HG02642 (cell line): ENCODE data around the gene PRIM2.
A peak's percentile ranks its signal among the peaks of the same experiment; 100 is the strongest.
"Not testable (repeated sequence)": the region's sequence is repeated elsewhere in the genome, so short reads cannot be mapped to it uniquely, and the experiment has no call there.

ENCODE experiments used
- ATAC-seq: cut with Tn5 transposase; IDR thresholded peaks from one replicate; pipeline ENCODE4 v1.9.1; 2021; ENCODE audit warnings: mild to moderate bottlenecking; ENCODE audit not compliant: unreplicated experiment, poor library complexity

Gene PRIM2

DNA sequence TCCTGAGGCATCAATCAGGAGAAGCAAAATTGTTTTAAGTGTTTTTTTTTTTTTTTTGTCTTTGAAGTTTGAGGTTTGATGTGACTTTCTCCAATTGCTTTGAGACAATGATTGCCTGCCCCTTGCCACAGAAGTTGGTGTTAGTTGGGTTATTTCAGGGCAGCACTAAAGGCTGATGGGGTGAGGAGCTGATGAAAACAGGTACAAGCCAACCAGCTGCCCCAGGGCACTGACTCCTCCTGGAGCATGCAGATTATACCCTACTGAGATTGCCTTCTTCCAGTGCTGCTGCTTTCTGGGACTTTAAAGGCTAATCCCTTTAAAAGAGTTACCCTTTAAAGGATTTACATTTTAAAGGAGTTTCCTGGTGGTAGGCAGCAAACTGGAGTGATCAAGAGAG lies 172.5 kb downstream of the PRIM2 start:
- ATAC-seq = not testable (repeated sequence)

GRCh38 chr6:57491795-57492194 lies 174.4 kb downstream of the PRIM2 start:
- ATAC-seq = not testable (repeated sequence)

DNA sequence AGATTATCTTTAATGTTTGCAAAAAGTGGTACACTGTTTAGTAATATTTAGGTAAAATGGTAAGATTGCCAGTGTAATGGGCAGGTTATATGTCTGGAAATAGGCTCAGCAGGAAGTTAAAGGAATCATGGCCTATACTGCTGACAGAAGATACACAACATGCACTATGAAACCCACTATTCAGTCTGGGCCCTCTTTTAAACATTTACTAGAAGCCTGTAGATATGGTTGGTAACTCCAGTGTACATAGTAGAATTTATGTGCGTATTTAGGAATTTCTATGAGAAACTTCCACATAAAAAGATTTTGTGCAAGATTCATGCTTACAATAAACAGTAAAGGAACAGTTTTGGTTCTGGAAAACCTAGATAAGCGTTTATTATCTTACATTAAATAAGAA lies 178.8 kb downstream of the PRIM2 start:
- ATAC-seq = not testable (repeated sequence)

GRCh38 chr6:57500368-57501021 lies 183.1 kb downstream of the PRIM2 start:
- ATAC-seq = not testable (repeated sequence)

- not testable (repeated sequence) for ATAC-seq
Measured at GRCh38 chr6:57502387-57502786, 185.0 kb downstream of the PRIM2 start.

- ATAC-seq = not testable (repeated sequence)
Measured at GRCh38 chr6:57505251-57505650, 187.8 kb downstream of the PRIM2 start.

GRCh38 chr6:57510390-57510789 lies 193.0 kb downstream of the PRIM2 start:
- not testable (repeated sequence) for ATAC-seq

- not testable (repeated sequence) for ATAC-seq
Measured at GRCh38 chr6:57515171-57515570, 197.7 kb downstream of the PRIM2 start.

DNA sequence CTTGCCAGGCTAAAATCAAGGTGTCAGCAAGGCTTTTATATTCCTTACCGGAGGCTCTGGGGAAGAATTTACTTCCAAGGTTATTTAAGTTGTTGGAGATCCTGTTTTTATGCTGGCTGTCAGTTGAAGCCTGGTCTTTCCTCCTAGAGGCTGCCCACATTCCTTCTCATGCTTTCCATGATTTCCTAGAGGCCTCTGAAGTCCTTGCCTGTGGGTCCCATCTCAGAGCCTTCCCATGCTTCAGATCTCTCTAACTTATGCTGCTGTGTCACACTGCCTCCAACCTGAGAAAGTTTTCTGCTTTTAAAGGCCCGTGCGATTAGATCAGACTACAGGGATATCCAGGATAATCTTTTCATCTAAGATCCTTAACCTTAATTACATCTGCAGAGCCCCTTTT lies 198.4 kb downstream of the PRIM2 start:
- not testable (repeated sequence) for ATAC-seq

- not testable (repeated sequence) for ATAC-seq
Measured at GRCh38 chr6:57516776-57517175, 199.3 kb downstream of the PRIM2 start.

DNA sequence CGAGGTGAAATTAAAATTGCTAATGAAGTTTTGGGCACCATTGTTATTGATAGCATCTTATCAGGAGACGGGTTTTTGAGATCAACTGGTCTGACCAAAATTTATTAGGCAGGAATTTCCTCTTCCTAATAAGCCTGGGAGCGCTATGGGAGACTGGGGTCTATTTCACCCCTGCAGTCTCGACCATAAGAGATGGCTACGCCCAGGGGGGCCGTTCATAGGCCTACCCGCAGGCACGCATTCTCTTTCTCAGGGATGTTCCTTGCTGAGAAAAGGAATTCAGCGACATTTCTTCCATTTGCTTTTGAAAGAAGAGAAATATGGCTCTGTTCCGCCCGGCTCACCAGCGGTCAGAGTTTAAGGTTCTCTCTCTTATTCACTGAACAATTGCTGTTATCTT lies 201.8 kb downstream of the PRIM2 start:
- ATAC-seq = not testable (repeated sequence)

GRCh38 chr6:57521085-57521484 lies 203.7 kb downstream of the PRIM2 start:
- ATAC-seq = not testable (repeated sequence)

- not testable (repeated sequence) for ATAC-seq
Measured at GRCh38 chr6:57523221-57523620, 205.8 kb downstream of the PRIM2 start.

DNA sequence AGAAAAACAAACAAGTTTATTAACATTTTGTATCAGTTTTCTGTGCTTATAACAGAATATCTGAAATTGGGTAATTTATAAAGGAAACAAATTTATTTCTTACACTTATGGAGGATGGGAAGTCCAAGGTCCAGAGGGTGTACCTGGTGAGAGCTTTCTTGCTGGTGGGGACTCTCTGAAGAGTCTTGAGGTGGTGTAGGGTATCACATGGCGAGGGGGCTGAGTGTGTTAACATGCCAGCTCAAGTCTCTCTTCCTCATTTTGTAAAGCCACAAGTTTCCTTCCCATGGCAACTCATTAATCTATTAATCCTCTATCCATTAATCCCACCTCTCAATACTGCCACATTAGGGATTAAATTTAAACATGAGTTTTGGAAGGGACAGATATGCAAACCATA lies 212.3 kb downstream of the PRIM2 start:
- not testable (repeated sequence) for ATAC-seq

GRCh38 chr6:57532660-57533059 lies 215.2 kb downstream of the PRIM2 start:
- not testable (repeated sequence) for ATAC-seq

DNA sequence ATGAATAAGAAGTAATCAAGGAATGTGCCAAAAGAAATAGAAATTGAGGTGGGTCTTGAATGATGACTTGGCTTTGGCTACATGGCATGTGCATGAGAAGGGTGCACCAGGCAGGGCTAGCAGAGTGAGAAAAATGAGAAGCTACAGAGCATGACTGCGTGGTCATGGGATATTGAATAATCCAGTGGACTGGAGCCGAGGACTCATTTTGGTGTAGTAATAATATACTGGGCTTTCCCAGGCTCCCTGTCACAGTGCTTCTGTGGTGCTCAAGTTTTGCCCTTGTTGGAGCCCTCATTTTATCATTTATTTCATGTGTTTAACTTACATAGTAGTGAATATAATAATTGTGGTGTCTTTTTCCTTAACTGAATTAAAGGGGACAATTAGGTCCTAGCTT lies 217.7 kb downstream of the PRIM2 start:
- not testable (repeated sequence) for ATAC-seq

DNA sequence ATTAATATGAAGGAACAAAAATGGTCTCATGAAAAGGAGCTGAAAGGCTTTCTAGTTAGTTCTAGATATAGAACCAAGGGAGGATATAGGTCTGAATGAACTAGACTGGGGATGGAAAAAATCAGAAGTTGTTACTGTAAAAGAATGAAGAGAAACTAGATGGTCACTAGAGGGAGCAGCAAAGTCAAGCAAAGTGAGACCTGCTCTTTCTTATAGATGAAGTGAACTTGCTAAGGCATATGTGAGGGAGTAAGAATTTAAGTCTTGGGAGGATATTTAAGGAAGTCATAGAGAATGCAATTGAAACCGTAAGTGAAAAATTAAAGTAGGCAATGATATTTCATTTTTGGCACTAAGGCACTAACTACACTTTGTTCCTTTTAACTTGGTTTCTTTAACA lies 218.6 kb downstream of the PRIM2 start:
- ATAC-seq = peak; percentile 84

DNA sequence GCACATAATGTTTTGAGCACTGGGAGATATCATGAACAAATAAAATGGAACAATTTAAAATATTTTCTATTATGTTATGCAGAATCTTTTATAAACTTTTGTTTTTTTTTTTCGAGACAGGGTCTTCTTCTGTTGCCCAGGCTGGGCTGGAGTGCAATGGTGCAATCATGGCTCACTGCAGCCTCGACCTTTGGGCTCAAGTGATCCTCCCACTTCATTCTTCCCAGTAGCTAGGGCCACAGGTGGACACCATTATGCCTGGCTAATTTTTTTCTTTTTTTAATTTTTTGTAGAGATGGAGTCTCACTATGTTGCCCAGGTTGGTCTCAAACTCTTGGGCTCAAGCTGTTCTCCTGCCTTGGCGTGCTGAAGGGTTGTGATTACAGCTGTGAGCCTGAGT lies 220.5 kb downstream of the PRIM2 start:
- ATAC-seq = not testable (repeated sequence)

DNA sequence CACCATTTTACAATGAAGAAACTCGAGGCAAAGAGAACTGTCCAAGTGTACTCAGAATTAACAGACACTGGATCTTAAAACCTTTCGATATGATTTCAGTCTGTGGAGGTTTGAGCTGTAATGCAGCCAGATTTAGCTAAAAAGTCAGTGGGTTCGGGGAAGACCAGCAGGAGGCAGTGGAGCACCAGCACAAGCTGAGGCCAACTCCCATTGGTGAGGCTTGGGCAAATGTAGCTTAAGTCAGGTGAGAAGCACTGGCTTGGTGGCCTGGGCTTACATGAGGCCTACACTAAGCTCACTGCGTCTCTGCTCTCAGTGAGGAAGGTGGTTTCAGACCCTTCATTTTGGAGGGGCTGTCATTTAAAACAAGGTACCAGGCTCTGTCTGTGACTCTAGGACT lies 234.5 kb downstream of the PRIM2 start:
- ATAC-seq = not testable (repeated sequence)

DNA sequence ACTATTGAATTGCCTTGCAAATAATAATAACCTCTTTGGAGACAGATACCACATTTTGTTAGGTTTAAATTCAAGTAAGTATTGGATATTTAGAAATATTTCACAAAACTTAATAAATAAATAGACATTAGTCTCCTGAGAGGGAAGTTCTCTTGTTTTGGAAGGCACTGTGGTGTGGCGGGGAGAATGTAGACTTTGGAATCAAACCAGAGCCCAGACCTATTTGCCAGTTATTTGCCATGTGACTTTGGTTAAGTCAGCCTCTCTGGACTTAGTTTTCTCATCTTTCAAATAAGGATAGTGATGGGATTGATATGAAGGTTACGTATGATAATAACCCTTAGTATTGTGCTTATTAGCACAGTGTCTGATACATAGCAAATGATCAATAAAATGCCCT lies 240.4 kb downstream of the PRIM2 start:
- ATAC-seq = not testable (repeated sequence)

GRCh38 chr6:57559170-57559569 lies 241.7 kb downstream of the PRIM2 start:
- ATAC-seq = not testable (repeated sequence)

- not testable (repeated sequence) for ATAC-seq
Measured at GRCh38 chr6:57562233-57562632, 244.8 kb downstream of the PRIM2 start.
